ENCODE data around the gene HRH2.
"Not testable (repeated sequence)": the region's sequence is repeated elsewhere in the genome, so short reads cannot be mapped to it uniquely, and the experiment has no call there.

The HRH2 gene

GRCh38 chr5:175713930-175714329 is 56.1 kb downstream of the HRH2 start:
- no peak for DNase-seq (ENCODE audit: low spot score)

GRCh38 chr5:175714479-175715085 is 56.7 kb downstream of the HRH2 start:
- no peak for DNase-seq (ENCODE audit: low spot score)

DNA sequence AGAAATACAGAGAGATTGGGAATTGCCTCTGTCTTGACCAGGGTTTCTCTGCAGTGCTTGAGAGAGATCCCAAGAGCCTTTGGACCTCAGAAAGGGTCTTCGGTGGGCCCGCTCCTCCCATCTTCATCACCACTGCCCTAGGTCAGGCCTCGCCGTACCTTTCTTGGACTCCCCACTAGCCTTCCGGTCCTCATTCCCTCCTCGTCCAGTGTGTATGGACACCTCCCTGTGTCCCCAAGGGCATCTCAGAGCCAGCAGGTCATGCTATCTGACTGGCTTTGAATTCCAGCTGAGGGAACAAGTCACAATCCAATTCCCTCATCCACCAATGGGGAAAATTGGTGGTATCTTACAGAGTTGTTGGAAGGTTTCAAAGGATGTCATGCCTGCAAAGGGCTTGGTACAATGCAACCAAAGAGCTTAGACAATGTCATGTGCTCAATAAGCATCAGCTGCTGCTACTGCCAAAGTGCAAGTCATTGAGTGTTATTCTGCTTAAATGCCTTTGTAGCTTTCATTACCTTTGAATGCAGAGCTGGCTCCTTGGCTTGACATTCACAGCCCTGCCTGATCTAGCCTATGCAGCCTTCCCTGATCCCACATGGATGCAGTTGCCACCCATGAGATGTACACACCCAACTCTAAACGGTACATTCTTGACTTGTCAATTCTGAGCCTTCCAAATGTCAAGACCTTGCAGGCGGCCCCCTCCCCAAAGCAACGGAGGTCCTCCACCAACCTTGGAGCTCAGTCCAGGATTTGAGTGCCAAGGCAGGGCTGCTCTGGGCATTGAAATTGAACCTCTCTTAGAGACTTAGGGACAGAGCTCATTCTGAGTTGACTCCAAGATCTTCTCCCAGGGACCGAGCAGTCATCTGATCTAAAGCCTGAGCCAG is 58.0 kb downstream of the HRH2 start:
- DNase-seq (ENCODE audit: low spot score) = no peak

- no peak for DNase-seq (ENCODE audit: low spot score)
These were observed 60.0 kb downstream of the HRH2 start for GRCh38 chr5:175717837-175718236.

DNA sequence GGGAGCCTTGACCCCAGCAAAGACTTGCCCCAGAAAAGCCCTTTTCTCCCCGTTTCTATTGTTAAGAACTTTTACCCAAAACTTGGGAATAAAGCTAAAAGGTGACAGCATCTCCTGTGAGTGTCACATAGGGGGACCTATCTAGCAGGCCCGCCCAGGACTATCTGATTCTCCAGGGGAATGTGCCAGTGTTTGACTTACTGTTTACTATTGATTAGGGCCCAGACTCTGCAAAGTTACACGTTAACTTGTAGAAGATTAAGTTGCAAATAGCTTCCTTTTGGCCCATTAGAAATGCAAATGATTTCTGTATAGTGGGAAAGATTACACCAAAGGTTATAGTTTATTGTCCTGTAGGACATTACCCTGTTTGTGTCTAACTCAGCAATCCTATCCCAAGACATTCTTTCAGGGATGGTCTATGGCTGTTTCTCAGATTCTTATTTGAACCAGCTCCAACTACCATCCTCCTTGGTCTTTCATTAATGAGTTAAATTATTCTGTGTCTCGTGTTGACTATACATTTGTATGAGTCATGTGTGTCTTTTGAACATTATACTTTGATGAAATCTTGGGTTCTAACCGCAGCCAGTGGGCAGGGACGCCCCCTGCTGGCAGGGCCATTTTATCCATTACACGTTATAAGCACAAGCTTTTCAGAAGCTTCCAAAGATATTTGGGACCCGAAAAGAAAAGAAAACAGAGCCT is 60.7 kb downstream of the HRH2 start:
- no peak for DNase-seq (ENCODE audit: low spot score)

DNA sequence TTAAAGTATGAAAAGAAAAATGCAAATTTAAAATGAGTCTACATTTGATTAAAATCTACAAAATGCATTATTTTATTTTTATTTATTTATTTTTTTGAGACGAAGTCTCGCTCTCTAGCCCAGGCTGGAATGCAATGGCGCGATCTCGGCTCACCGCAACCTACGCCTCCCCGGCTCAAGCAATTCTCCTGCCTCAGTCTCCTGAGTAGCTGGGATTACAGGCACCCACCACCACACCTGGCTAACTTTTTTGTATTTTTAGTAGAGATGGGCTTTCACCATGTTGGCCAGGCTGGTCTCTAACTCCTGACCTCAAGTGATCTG is 61.2 kb downstream of the HRH2 start:
- not testable (repeated sequence) for DNase-seq (ENCODE audit: low spot score)

- no peak for DNase-seq (ENCODE audit: low spot score)
These were observed 66.7 kb downstream of the HRH2 start for GRCh38 chr5:175724314-175725275.

DNA sequence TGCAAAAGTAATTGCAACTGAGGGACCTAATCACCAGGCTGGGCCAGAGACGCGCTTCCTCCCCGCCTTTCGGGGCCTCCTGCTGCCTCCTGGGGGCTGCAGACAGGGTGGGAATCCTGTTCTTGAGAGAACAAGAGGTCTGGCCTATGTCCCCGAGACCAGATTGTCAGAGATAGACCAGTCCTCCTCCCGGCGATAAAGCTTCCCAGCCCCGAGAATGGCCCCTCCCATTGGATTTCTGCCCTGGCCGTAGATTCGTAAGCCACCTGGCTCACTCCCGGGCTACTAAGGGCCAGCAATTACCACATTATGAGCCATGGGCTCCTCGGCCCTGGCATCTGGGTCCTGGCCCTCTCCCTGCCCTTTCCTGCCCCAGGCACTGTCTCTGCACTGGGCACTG is 70.4 kb downstream of the HRH2 start:
- DNase-seq (ENCODE audit: low spot score) = no peak

GRCh38 chr5:175728885-175729828 is 71.3 kb downstream of the HRH2 start:
- DNase-seq (ENCODE audit: low spot score) = no peak

DNA sequence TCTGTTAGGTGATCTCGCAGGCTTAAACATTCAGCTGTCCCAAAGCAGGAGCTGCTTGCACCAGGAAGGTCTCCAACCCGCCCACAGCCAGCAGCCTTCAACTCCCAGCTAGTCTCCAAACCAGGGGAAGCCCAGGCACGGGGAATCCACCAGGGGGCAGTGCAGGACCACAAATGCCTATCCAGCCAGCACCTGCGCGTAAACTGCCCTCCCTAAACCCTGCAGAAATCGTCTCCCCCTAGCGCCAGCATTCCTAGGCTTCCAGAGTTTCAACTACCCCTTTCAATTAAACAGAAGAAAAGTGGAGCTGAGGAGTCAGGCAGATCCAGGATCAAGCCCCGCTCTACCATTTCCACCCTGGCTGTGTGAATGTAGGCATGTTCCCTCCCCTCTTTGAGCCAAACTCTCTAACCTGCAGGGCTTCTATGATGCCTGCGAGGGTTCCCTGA is 72.0 kb downstream of the HRH2 start:
- peak; percentile 94 for DNase-seq (ENCODE audit: low spot score)

GRCh38 chr5:175731172-175731571 is 73.3 kb downstream of the HRH2 start:
- no peak for DNase-seq (ENCODE audit: low spot score)

GRCh38 chr5:175731756-175732465 is 74.0 kb downstream of the HRH2 start:
- no peak for DNase-seq (ENCODE audit: low spot score)

GRCh38 chr5:175733017-175733416 is 75.1 kb downstream of the HRH2 start:
- no peak for DNase-seq (ENCODE audit: low spot score)

- DNase-seq (ENCODE audit: low spot score) = no peak
These were observed 76.1 kb downstream of the HRH2 start for GRCh38 chr5:175734016-175734415.

DNA sequence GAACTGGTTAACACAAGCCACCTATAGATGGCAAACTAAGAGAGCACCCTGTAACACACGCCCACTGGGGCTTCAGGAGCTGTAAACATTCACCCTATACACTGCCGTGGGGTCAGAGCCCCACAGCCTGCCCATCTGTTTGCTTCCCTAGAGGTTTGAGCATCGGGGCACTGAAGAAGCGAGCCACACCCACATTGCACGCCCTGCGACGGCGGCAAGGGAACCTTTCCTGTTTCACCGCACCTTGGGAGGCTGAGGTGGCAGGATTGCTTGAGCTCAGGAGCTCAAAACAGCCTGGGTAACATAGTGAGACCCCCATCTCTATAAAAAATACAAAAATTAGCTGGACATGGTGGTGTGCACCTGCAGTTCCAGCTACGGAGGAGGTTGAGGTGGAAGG is 76.6 kb downstream of the HRH2 start:
- DNase-seq (ENCODE audit: low spot score) = no peak

- no peak for DNase-seq (ENCODE audit: low spot score)
These were observed 77.8 kb downstream of the HRH2 start for GRCh38 chr5:175735701-175736100.

DNA sequence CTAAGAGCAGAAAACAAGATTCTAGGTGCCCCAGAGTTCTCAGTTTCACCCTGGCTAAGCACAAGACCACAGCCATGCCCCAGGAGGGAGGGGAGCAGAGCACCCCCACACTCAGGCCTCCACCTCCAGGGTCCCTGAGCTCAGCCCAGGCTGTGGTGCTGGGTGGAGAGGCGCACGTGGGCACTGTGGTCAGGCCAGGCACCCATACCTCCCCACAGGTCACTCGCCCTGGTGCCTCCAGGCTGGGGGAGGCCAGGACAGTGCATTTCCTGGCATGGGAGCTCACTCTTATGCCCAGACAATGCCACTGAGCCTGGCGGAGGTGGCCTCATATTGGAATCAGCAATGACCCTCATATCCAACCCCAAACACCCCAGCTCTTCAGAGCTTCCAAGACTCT is 78.8 kb downstream of the HRH2 start:
- no peak for DNase-seq (ENCODE audit: low spot score)

GRCh38 chr5:175737481-175737880 is 79.6 kb downstream of the HRH2 start:
- no peak for DNase-seq (ENCODE audit: low spot score)

DNA sequence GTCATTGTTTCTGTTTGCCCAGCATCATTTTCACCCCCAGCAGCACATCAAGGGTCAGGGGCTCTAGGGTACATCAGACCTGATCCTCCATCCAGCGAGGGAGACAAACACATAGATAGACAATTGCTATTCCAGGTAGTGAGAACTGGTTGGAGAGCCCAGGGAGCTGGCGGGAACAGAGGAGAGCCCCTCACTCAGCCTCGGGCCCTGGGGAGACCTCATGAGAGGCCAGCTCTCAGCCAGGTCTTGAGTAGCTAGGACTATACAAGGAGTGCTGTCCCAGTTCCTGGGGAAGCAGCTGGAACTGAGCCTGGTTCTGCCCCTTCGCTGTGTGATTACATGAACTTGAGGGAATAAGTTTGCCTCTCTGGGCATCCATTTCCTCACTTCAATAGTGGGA is 80.3 kb downstream of the HRH2 start:
- DNase-seq (ENCODE audit: low spot score) = no peak

DNA sequence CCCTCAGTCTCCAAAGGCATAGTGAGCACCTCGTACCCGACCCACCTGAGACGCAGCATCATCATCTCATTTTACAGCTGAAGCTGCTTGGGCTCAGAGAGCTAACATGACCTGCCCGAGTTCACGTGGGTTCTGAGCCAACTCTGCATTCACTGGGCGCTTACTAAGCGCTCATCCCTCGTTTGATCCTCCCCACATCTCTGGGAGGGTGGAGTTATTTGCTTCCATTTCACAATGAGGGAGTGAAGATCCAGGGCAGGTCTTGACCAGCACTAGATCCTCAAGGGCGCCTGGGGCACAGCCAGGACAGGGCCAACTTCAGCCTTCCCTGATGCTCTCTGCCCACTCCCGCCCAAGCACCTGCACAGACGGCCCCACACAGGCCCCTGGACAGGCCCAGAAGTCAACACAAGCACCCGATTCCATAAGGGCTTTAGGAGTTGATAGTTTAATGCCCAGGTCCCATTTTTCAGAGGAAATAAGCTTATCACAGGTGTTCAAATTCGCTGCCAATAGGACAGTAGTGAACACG is 80.8 kb downstream of the HRH2 start:
- no peak for DNase-seq (ENCODE audit: low spot score)
